ENCODE results near the gene AK5.

- TF ChIP-seq TAF1 (IDR thresholded peaks at IDR 0.05; ENCODE audit: borderline replicate concordance, insufficient read depth, low read length): no peak
- no peak for TF ChIP-seq REST (IDR thresholded peaks at IDR 0.05; ENCODE audit: insufficient read depth in 1 of 2, low read depth in 2 of 2, low read length in 2 of 2)
- TF ChIP-seq SIN3A (IDR thresholded peaks at IDR 0.05; ENCODE audit: borderline replicate concordance, insufficient read depth, low read length): no peak
- TF ChIP-seq POLR2AphosphoS5 (IDR thresholded peaks at IDR 0.05; ENCODE audit: low read depth, low read length): no peak
- TF ChIP-seq FOXP2 (optimal IDR thresholded peaks at IDR 0.05; ENCODE audit: borderline replicate concordance, extremely low read depth, extremely low read length, insufficient read depth): no peak
Observed at GRCh38 chr1:77534456-77534855, 252.6 kb downstream of the AK5 start.
